ENCODE data around the gene RBBP7.
"Not testable (repeated sequence)": the region's sequence is repeated elsewhere in the genome, so short reads cannot be mapped to it uniquely, and the experiment has no call there.

Gene RBBP7

DNA sequence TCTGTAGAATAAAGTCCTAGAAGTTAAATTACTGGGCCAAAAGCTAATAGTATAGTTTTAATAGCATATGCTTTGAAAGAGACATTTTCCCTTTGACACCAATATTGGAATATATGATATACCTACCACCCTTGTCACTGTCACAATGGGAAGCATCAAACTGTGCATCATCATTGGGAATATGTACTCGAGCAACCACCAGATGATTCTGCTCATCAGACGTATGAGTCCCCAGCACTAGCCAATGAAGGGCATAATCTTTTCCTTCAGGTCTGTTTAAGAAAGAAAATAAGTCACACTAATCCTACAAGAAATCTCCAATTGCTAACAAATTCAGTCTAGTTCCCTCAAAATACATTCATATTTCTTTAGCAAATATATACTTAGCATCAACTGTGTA lies 7.3 kb downstream of the RBBP7 start:
- no peak for DNase-seq

GRCh38 chrX:16856744-16857143 lies 13.4 kb downstream of the RBBP7 start:
- no peak for DNase-seq

GRCh38 chrX:16856076-16856404 lies 14.1 kb downstream of the RBBP7 start:
- not testable (repeated sequence) for DNase-seq

DNA sequence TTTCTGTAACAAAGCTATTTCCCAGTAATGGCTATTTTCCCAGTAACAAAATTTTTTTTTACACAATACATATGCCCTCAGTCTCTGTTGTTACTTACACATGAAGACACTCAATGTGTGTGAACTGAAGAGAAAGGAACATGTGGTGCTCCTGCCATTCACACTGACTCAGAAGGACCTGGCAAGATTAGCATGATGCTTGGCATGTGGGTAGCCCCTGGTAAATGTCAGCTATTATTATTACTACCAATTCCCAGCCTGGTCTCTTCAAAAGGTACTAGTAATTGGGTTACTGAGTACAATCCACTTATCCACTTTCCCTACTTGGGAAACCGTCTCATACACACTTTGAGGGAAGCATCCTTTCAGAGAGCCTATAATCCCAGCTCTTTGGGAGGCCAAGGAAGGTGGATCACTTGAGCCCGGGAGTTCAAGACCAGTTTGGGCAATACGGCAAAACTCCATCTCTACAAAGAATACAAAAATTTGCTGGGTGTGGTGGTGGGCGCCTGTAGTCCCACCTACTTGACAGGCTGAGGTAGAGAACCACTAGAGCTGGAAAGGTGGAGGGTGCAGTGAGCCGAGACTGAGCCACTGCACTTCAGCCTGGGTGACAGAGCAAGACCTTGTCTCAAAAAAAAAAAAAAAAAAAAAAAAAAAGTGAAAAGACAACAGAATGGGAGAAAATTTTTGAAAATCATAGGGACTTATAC lies 14.6 kb downstream of the RBBP7 start:
- peak; percentile 47 for DNase-seq

- no peak for DNase-seq
These were observed 16.6 kb downstream of the RBBP7 start for GRCh38 chrX:16853537-16853936.

- DNase-seq, result no peak
These were observed 17.5 kb downstream of the RBBP7 start for GRCh38 chrX:16852617-16853179.

- no peak for DNase-seq
These were observed 18.3 kb downstream of the RBBP7 start for GRCh38 chrX:16851827-16852226.

DNA sequence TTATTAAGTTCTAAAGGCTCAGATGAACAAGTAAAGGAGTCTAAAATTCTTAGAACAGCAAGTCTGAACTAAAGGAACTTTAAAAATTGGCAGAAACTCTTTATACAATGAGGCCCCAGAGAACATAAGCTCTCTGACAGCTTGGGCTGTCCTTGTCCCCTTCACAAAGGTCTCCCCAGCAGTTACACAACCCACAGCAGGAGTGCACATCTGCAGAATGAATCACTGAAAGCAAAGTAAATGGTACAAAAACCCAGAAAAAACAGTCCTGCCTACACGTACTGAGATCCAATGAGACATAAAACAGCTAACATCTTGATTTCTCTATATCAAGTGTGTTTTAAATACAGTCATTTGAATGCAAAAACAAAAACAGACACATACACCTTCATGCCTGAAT lies 18.7 kb downstream of the RBBP7 start:
- no peak for DNase-seq

- DNase-seq, result no peak
These were observed 21.6 kb downstream of the RBBP7 start for GRCh38 chrX:16848541-16848940.

- no peak for DNase-seq
These were observed 24.5 kb downstream of the RBBP7 start for GRCh38 chrX:16845686-16846085.

GRCh38 chrX:16843208-16843909 lies 26.8 kb downstream of the RBBP7 start:
- DNase-seq, result peak; percentile 86

GRCh38 chrX:16842684-16843083 lies 27.5 kb downstream of the RBBP7 start:
- DNase-seq, result no peak

DNA sequence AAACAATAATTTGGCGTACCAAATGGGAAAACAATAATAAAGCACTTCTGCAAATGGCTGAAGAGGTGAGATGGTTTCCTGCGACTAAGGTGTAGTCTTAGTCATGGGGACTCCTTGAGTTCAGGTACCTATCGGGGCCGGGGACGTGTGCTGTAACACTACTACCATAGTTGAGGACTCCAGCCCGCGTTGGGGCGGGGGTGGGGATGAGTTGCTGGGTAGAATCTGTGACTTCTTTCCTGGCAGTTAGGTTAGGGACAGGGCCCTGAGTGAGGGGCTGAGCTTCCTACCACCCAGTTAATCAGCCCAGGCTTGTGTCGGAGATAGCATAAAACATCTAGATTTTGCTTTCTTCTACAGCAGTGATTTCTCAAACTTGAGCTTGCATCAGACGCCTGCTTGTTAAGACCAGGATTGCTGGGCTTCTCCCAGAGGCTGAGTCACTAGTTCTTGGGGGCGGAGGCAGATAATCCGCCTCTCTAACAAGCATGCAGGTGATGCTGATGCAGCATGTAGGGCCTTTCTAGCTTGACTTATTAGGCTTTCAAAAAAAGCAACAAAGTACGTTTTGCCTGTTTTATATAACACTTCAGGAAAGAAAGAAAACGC lies 30.2 kb downstream of the RBBP7 start:
- DNase-seq, result peak; percentile 81

DNA sequence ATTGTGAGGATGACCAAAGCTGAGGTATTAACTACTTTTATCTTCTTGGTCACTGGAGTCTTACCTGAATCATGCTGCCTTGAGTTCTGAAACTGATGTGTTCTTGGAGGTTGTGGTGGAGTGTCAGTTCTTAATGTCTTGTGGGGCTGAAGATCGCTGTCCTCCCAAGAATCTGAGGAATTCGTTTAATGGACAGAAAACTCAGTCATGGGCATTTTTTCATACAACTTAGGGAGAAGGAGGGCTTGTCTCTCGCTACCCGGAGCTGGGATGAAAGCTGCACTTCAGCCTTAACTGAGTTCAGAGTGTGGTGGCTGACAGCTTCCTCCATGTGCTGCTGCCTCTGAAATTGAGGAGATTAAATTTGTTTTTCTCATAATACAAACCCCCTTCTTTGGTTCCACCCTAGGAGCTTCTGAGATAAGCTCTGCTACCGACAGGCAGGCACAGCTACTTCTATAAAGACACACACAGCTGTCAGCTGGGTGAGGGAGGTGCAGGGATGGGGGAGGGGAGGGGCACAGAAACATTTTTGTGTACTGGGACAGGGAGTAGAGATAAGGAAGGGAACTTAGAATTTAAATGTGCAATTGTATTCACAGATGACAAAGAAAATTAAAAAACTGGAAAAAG lies 30.8 kb downstream of the RBBP7 start:
- peak; percentile 82 for DNase-seq

GRCh38 chrX:16838202-16839066 lies 31.7 kb downstream of the RBBP7 start:
- DNase-seq, result peak; percentile 45

- peak; percentile 20 for DNase-seq
These were observed 33.8 kb downstream of the RBBP7 start for GRCh38 chrX:16836371-16836770.

GRCh38 chrX:16834806-16835205 lies 35.4 kb downstream of the RBBP7 start:
- no peak for DNase-seq

DNA sequence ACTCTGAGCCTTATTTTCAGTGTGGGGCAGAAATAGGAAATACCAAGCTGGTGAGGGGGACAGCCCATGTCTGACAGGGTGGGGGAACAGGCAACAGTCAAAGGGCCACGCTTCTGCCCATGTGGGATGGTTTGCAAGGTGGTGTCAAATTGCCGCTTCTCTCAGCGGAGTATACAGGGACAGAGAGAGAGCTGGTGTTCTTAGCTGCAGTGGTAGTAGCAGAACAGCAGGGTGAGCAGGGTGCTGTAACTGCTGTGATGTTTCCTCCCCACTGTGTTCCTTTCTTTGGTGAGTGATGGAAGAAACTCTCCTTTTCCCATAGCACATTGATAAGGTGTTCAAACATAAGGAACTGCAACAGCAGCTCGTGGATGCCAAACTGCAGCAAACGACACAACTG lies 37.9 kb downstream of the RBBP7 start:
- DNase-seq, result no peak

DNA sequence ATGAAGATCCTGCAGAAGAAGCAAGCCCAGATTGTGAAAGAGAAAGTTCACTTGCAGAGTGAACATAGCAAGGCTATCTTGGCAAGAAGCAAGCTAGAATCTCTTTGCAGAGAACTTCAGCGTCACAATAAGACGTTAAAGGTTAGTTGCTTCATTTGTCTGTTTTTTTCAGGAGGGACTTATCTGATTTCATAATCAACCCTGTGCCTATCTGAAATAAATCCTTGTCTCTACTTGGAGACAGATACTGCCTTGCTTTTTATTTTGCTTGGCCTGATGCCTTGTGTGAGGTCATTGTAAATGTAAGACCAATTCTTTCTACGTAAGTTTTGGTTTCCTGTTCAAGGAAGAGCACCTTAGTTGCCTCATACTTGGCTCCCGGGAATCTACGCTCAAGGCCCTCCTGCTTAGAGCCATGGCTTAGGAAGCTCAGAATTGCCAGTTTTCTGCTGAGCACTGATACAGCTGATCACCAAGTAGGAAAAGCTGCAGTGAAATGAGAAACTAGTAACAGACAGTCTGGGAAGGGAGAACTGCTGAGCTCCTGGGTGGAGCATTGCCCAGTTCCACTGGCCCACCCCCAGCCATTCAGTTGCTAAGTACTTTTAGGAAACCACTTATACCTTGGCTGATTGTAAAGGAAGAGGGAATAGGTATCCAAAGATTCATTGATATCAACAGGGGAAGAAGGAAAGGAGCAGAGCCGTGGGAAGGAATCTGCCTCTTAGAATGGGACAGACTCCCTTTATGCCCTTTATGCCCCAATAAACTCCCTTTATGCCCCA lies 41.8 kb downstream of the RBBP7 start:
- DNase-seq, result no peak

DNA sequence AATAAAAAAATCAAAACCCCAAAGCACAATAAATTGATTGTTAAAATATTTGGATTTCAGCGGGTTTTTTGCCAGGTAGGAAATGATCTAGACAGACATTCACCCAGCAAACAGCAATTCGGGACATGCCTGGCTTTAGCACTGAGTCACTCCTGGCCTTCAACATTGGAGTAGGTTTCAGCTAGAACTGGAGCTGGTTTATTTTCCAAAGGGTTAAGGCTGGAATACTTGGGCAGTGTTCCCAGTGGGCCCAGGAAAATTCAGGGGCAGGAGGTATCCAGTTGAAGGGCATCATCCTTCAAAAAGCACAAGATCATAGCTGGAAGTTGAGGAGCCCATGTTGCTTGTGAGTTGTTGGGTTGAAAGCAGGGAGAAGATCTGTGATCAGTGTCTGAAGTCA lies 42.9 kb downstream of the RBBP7 start:
- DNase-seq, result no peak

DNA sequence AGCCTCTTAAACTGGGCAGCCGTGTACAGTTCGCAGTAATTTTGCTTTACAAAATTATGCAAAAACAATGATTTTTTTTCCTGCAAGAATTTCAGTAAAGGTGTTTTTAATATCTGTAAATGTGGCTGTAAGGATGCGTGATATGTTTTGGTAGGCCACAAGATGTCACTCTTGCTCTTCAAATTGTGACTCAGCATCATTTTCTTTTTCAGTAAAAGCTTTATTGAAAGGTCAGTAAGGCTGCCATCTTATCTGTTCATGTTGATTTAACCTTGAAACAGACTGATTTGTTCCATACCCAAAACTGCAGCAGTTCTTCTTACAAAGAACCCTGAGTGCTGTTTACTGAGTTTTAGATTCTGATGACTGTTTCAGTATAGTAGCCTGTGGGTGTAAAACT lies 44.0 kb downstream of the RBBP7 start:
- DNase-seq, result peak; percentile 29
